Panc1 (cell line): ENCODE data around the gene UBQLN4.

ENCODE experiments used
- CTCF ChIP-seq: fragments of 450-650 bp; IDR thresholded peaks from 2 replicates; pipeline ENCODE4 v1.5.1; 2017; ENCODE audit warnings: mild to moderate bottlenecking
- POLR2AphosphoS5 ChIP-seq: IDR thresholded peaks from 2 replicates; pipeline ENCODE4 v1.6.1; 2012; ENCODE audit warnings: mild to moderate bottlenecking, low read depth, low read length, moderate library complexity
- REST ChIP-seq, 2 experiments: IDR thresholded peaks; 2 replicates each; pipeline ENCODE4 v1.6.1; 2011 to 2012; ENCODE audit warnings: low read depth in 2 of 2, control low read depth in 1 of 2, low read length in 1 of 2, mild to moderate bottlenecking in 1 of 2, moderate library complexity in 1 of 2; ENCODE audit not compliant: insufficient read depth in 1 of 2
- SIN3A ChIP-seq: IDR thresholded peaks from 2 replicates; pipeline ENCODE4 v1.6.1; 2012; ENCODE audit warnings: low read depth, mild to moderate bottlenecking, low read length, moderate library complexity, borderline replicate concordance; ENCODE audit not compliant: insufficient read depth
- TCF7L2 ChIP-seq: IDR thresholded peaks from 2 replicates; pipeline ENCODE4 v1.6.1; 2011; ENCODE audit warnings: mild to moderate bottlenecking, low read depth, low read length, inconsistent platforms

- no peak for TF ChIP-seq CTCF
- TF ChIP-seq TCF7L2: no peak
- TF ChIP-seq POLR2AphosphoS5: no peak
- TF ChIP-seq REST (IDR thresholded peaks at IDR 0.05; ENCODE audit: insufficient read depth in 1 of 2, low read depth in 2 of 2, low read length in 1 of 2): no peak
- TF ChIP-seq SIN3A: no peak
These were observed 41.4 kb downstream of the UBQLN4 start for GRCh38 chr1:156012051-156012817.
